HepG2 (cell line): ENCODE measurements around the gene JTB. TPM values are rescaled to one million over a fixed set of nuclear protein-coding genes. Genes with fewer than 3 reads are reported as not detected.

Experiments used
- ATAC-seq: fragments of 200-7000 bp; cut with Tn5 transposase; 3 replicates; pipeline ENCODE4 v1.9.1; 2020; ENCODE audit warnings: mild to moderate bottlenecking, moderate library complexity
- BruUV-seq: library from RNA; stranded (reverse); fragments of 400-500 nt; replicated peaks from 2 replicates; lab custom pipeline; 2021; lab: Mats Ljungman, UMichigan
- CTCF ChIA-PET: fragments of 300-600 bp; formaldehyde crosslinking; extraction: SDS; loops from one replicate; lab custom pipeline; 2021; ENCODE audit warnings: low total read pairs, inconsistent platforms, low intra/inter-chr PET ratio; lab: Yijun Ruan, JAX
- POLR2A ChIA-PET: fragments of 350-600 bp; sonication (Branson Sonifier 250); formaldehyde crosslinking; loops from one replicate; lab custom pipeline; 2020; ENCODE audit warnings: antibody characterized with exemption, inconsistent platforms; lab: Yijun Ruan, JAX
- DNase-seq: peaks from one replicate; pipeline ENCODE4 v3.0.0-alpha.2; 2015; ENCODE audit warnings: low spot score
- FAIRE-seq: peaks from 3 replicates; lab custom pipeline; 2011; peaks lifted over from hg19 to GRCh38; lab: Jason Lieb, UNC
- H2AFZ ChIP-seq: one replicate; pipeline ENCODE4 v1.6.1; 2011; ENCODE audit warnings: low read length, inconsistent platforms
- H3K27ac ChIP-seq: fragments of 300-600 bp; 3 replicates; pipeline ENCODE4 v1.8.0; 2011; ENCODE audit warnings: mixed run types, mild to moderate bottlenecking, mixed read lengths, low read length, inconsistent platforms; ENCODE audit not compliant: insufficient read depth; ENCODE audit errors: extremely low read length
- H3K27me3 ChIP-seq, 2 experiments: fragments of 200-600 bp in 1 of 2; 2 replicates in 1 of 2; 3 replicates in 1 of 2; pipeline versions ENCODE4 v1.6.0 to v1.8.0; 2011; ENCODE audit warnings: low read length in 2 of 2, mild to moderate bottlenecking in 2 of 2, moderate library complexity in 2 of 2, inconsistent platforms in 1 of 2; ENCODE audit not compliant: insufficient read depth in 2 of 2, control insufficient read depth in 1 of 2
- H3K36me3 ChIP-seq, 2 experiments: fragments of 200-600 bp in 1 of 2; replicated peaks in 1 of 2; 2 replicates in 1 of 2; 3 replicates in 1 of 2; pipeline versions ENCODE4 v1.5.1 to v1.8.0; 2011; ENCODE audit warnings: low read length in 2 of 2, inconsistent platforms in 1 of 2; ENCODE audit not compliant: insufficient read depth in 2 of 2, control insufficient read depth in 1 of 2
- H3K4me1 ChIP-seq: 2 replicates; pipeline ENCODE4 v1.5.1; 2012; ENCODE audit warnings: low read length, inconsistent platforms; ENCODE audit not compliant: insufficient read depth
- H3K4me2 ChIP-seq: 2 replicates; pipeline ENCODE4 v1.6.0; 2011; ENCODE audit warnings: low read depth, low read length, inconsistent platforms
- H3K4me3 ChIP-seq, 3 experiments: fragments of 200-600 bp in 1 of 3; sonication (generic), shearing (Covaris generic) in 1 of 3; replicated peaks in 1 of 3; 2 replicates each; pipeline ENCODE4 v1.5.1; 2011 to 2016; ENCODE audit warnings: low read length in 3 of 3, inconsistent platforms in 2 of 3, low read depth in 2 of 3, mild to moderate bottlenecking in 2 of 3, control low read depth in 1 of 3, mixed read lengths in 1 of 3; ENCODE audit not compliant: insufficient read depth in 1 of 3
- H3K79me2 ChIP-seq: one replicate; pipeline ENCODE4 v1.6.1; 2011; ENCODE audit warnings: low read length, inconsistent platforms; ENCODE audit not compliant: insufficient read depth
- H3K9ac ChIP-seq: 2 replicates; pipeline ENCODE4 v1.6.0; 2011; ENCODE audit warnings: mild to moderate bottlenecking, low read depth, low read length, inconsistent platforms; ENCODE audit not compliant: insufficient read depth
- H3K9me3 ChIP-seq: 2 replicates; pipeline ENCODE4 v1.5.1; 2012; ENCODE audit warnings: mild to moderate bottlenecking, low read length
- H4K20me1 ChIP-seq: 2 replicates; pipeline ENCODE4 v1.6.0; 2011; ENCODE audit warnings: inconsistent platforms, mild to moderate bottlenecking, low read length, moderate library complexity; ENCODE audit not compliant: insufficient read depth
- BORCS8-MEF2B ChIP-seq: sonication (generic); formaldehyde crosslinking; IDR thresholded peaks from 2 replicates; pipeline ENCODE4 v1.8.0; 2022; ENCODE audit warnings: mild to moderate bottlenecking, missing genetic modification reagents
- ERF ChIP-seq: IDR thresholded peaks from 2 replicates; pipeline ENCODE4 v1.6.1; 2018; ENCODE audit warnings: missing biosample characterization, missing genetic modification reagents
- FOXO1 ChIP-seq: sonication (generic); formaldehyde crosslinking; IDR thresholded peaks from 2 replicates; pipeline ENCODE4 v1.4.0; 2020; ENCODE audit warnings: missing genetic modification reagents
- GTF3A ChIP-seq: sonication (generic); formaldehyde crosslinking; conservative IDR thresholded peaks from 2 replicates; pipeline ENCODE4 v1.4.0; 2020; ENCODE audit warnings: mild to moderate bottlenecking, missing genetic modification reagents
- HDAC1 ChIP-seq: sonication (generic); formaldehyde crosslinking; IDR thresholded peaks from 2 replicates; pipeline ENCODE4 v1.5.1; 2020; ENCODE audit warnings: mild to moderate bottlenecking, missing genetic modification reagents
- HMG20A ChIP-seq: IDR thresholded peaks from 2 replicates; pipeline ENCODE4 v1.6.1; 2016; ENCODE audit warnings: borderline replicate concordance
- HNRNPL ChIP-seq: fragments of 200-400 bp; formaldehyde crosslinking; IDR thresholded peaks from 2 replicates; pipeline ENCODE4 v1.6.1; 2017; ENCODE audit warnings: mild to moderate bottlenecking, low read depth, low read length
- KDM5B ChIP-seq: sonication (generic); formaldehyde crosslinking; IDR thresholded peaks from 2 replicates; pipeline ENCODE4 v1.4.0; 2020; ENCODE audit warnings: missing genetic modification reagents, mild to moderate bottlenecking, borderline replicate concordance
- NR2F2 ChIP-seq: IDR thresholded peaks from 2 replicates; pipeline ENCODE4 v1.6.1; 2012; ENCODE audit warnings: low read depth, inconsistent platforms, borderline replicate concordance
- RELA ChIP-seq: sonication (generic); formaldehyde crosslinking; IDR thresholded peaks from 2 replicates; pipeline ENCODE4 v1.4.0; 2020; ENCODE audit warnings: missing genetic modification reagents
- SNRNP70 ChIP-seq: fragments of 200-400 bp; formaldehyde crosslinking; IDR thresholded peaks from 2 replicates; pipeline ENCODE4 v1.6.1; 2017; ENCODE audit warnings: mild to moderate bottlenecking, low read depth, low read length, moderate library complexity
- YEATS4 ChIP-seq: sonication (generic); formaldehyde crosslinking; IDR thresholded peaks from 2 replicates; pipeline ENCODE4 v1.4.0; 2020; ENCODE audit warnings: missing genetic modification reagents, borderline replicate concordance
- ZNF282 ChIP-seq: fragments of 450-650 bp; IDR thresholded peaks from 2 replicates; pipeline ENCODE4 v1.6.1; 2018; ENCODE audit not compliant: partially characterized antibody
- ZNF670 ChIP-seq: sonication (generic); formaldehyde crosslinking; IDR thresholded peaks from 2 replicates; pipeline ENCODE4 v1.8.0; 2022; ENCODE audit warnings: mild to moderate bottlenecking, missing genetic modification reagents, borderline replicate concordance
- ZNF781 ChIP-seq: sonication (generic); formaldehyde crosslinking; IDR thresholded peaks from 2 replicates; pipeline ENCODE4 v1.5.1; 2020; ENCODE audit warnings: borderline replicate concordance, mild to moderate bottlenecking, missing genetic modification reagents; ENCODE audit errors: not compliant biosample characterization
- ZNF83 ChIP-seq: sonication (generic); formaldehyde crosslinking; IDR thresholded peaks from 2 replicates; pipeline ENCODE4 v1.4.0; 2020; ENCODE audit warnings: missing genetic modification reagents, mild to moderate bottlenecking, borderline replicate concordance
- ZNF879 ChIP-seq: sonication (generic); formaldehyde crosslinking; IDR thresholded peaks from 2 replicates; pipeline ENCODE4 v1.8.1; 2023; ENCODE audit warnings: missing genetic modification reagents
- WGBS: methylation state at CpG from one replicate; pipeline ENCODE4 v1.1.6; 2017; ENCODE audit warnings: low lambda C conversion rate; 5-methylcytosine and 5-hydroxymethylcytosine counted together
- in situ Hi-C: cut with HindIII; loops from 2 replicates; pipeline ENCODE4 v1.10.0; 2017; ENCODE audit warnings: low pct_unique_long_range_greater_than_20kb; ENCODE audit not compliant: extremely low pct_ligation_motif_present
- intact Hi-C: fragments of 100-400 bp; cut with micrococcal nuclease; formaldehyde crosslinking; loops from one replicate; pipeline ENCODE4 v1.10.0; 2022; ENCODE audit not compliant: unreplicated experiment
- polyA plus RNA-seq, 8 experiments: library from polyadenylated mRNA; depleted of rRNA in 3 of 8; stranded (reverse) in 7 of 8; unstranded in 1 of 8; fragments of >200 nt; fragmentation: Illumina TruSeq in 4 of 8; extraction: Trizol in 4 of 8; gene quantifications; 2 replicates each; pipeline versions ENCODE4 v1.2.1 to v1.2.3, GENCODE V29; 2011 to 2016; ENCODE audit warnings: low read depth in 4 of 8, missing spikeins in 1 of 8, mixed read lengths in 1 of 8; ENCODE audit not compliant: insufficient read depth in 1 of 8
- total RNA-seq, 5 experiments: library from RNA; depleted of rRNA; stranded (reverse); fragments of >200 nt; fragmentation: Illumina TruSeq; extraction: Trizol; gene quantifications; 2 replicates each; pipeline ENCODE4 v1.2.3, GENCODE V29; 2016; ENCODE audit warnings: low read depth in 1 of 5
- TF ChIP-seq, protein P1 (sequence below): IDR thresholded peaks from 2 replicates; pipeline ENCODE4 v1.6.1; 2016; ENCODE audit warnings: missing genetic modification reagents, missing compliant biosample characterization
- TF ChIP-seq, protein P2 (sequence below): sonication (generic); formaldehyde crosslinking; IDR thresholded peaks from 2 replicates; pipeline ENCODE4 v1.5.1; 2020; ENCODE audit warnings: mild to moderate bottlenecking, missing genetic modification reagents, moderate library complexity
- TF ChIP-seq, protein P3 (sequence below): IDR thresholded peaks from 2 replicates; pipeline ENCODE4 v1.6.1; 2016; ENCODE audit warnings: mild to moderate bottlenecking, missing biosample characterization, missing genetic modification reagents

JTB gene
- total and polyA plus RNA-seq, 2 of the 13 experiments (the other 11 are each of a cell fraction or from before 2014, with no cell fraction given): 96.7 to 99.2 TPM

DNA sequence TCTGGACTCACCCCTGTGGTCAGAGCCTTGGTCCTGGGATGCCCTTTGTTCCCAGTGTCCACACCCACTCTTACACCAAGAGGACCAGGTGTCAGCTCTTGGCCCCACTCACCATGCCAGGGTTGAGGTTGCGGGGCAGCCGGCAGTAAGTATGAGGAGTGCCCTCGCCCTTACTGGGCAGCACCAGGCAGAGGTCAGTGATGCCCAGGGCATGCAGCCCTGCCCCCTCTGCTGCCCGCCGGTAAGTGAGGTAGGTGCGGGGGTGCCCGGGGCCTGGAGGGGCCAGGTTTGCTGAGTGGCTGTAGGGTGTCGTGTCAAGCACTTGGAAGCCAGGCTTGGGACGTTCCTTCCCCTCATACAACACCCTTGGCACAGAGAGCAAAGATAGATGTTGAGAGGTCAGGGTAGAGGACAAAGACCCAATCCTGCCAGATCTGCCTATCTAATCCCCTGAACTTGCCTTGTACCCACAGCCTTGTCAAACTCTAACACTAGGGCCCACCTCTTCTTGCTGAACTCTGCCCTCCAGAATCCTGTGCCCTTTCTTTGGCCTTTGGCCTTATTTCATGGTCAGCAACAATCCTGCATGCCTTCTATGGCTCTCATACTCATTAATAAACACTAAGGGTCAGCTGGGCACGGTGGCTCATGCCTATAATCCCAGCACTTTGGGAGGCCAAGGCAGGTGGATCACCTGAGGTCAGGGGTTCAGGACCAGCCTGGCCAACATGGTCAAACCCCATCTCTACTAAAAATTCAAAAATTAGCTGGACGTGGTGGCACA, 34.5 kb downstream of the JTB start:
- peaks cover 40% of the 10 kb centered on the region for H3K4me1 ChIP-seq
- POLR2A ChIA-PET: interaction anchor here (2.4 to 5.3 kb wide), 3 partner anchors 19 to 24 kb away, joined by 20 to 43 read pairs (median 41); partner anchors contain the start of genes CREB3L4, GATAD2B and SLC39A1
- intact Hi-C loops: no loop called here
- H3K4me3 ChIP-seq: no peak overlapping the region
- no peak for ATAC-seq
- H4K20me1 ChIP-seq: no peaks in the 10 kb centered on the region
- no peaks in the 10 kb centered on the region for H3K9me3 ChIP-seq
- DNase-seq: no peak
- H3K36me3 ChIP-seq: peaks cover 7 to 36% of the 10 kb centered on the region in 2 experiments; a peak in 4 of 5 replicates
- no peaks in the 10 kb centered on the region for H3K27me3 ChIP-seq
- peak overlapping the region; percentile 19 for H3K27ac ChIP-seq
- H3K9ac ChIP-seq: no peak overlapping the region
- H2AFZ ChIP-seq: no peak overlapping the region
- FAIRE-seq: no peak
- no peak overlapping the region for H3K4me2 ChIP-seq
- in situ Hi-C loops: loop anchor here (10.0 kb wide), 1 partner anchor 118 kb away; no protein-coding TSS in a partner anchor
- H3K79me2 ChIP-seq: peaks cover 11% of the 10 kb centered on the region
- 85% methylated on average over 6 of the region's 11 CpGs for WGBS
- CTCF ChIA-PET: no interaction called here
- BruUV-seq: no TSS peak
- TF ChIP-seq SNRNP70 (no peak), HMG20A (CRISPR knock-in tag) (no peak), ZNF670 (CRISPR knock-in tag) (no peak), FOXO1 (CRISPR knock-in tag) (no peak), HDAC1 (CRISPR knock-in tag) (no peak), KDM5B (CRISPR knock-in tag) (no peak), HNRNPL (0 out of 2 replicates have a peak, but pooled peaks have one; percentile 43), RELA (no peak), ZNF282 (no peak), NR2F2 (no peak), ZNF879 (CRISPR knock-in tag) (no peak), ZNF781 (CRISPR knock-in tag) (no peak), YEATS4 (no peak), GTF3A (CRISPR knock-in tag) (no peak), ZNF83 (CRISPR knock-in tag) (no peak), BORCS8-MEF2B (CRISPR knock-in tag) (no peak), ERF (CRISPR knock-in tag) (no peak)
- TF ChIP-seq, protein P1, sequence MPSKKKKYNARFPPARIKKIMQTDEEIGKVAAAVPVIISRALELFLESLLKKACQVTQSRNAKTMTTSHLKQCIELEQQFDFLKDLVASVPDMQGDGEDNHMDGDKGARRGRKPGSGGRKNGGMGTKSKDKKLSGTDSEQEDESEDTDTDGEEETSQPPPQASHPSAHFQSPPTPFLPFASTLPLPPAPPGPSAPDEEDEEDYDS: no peak
- TF ChIP-seq, protein P2, sequence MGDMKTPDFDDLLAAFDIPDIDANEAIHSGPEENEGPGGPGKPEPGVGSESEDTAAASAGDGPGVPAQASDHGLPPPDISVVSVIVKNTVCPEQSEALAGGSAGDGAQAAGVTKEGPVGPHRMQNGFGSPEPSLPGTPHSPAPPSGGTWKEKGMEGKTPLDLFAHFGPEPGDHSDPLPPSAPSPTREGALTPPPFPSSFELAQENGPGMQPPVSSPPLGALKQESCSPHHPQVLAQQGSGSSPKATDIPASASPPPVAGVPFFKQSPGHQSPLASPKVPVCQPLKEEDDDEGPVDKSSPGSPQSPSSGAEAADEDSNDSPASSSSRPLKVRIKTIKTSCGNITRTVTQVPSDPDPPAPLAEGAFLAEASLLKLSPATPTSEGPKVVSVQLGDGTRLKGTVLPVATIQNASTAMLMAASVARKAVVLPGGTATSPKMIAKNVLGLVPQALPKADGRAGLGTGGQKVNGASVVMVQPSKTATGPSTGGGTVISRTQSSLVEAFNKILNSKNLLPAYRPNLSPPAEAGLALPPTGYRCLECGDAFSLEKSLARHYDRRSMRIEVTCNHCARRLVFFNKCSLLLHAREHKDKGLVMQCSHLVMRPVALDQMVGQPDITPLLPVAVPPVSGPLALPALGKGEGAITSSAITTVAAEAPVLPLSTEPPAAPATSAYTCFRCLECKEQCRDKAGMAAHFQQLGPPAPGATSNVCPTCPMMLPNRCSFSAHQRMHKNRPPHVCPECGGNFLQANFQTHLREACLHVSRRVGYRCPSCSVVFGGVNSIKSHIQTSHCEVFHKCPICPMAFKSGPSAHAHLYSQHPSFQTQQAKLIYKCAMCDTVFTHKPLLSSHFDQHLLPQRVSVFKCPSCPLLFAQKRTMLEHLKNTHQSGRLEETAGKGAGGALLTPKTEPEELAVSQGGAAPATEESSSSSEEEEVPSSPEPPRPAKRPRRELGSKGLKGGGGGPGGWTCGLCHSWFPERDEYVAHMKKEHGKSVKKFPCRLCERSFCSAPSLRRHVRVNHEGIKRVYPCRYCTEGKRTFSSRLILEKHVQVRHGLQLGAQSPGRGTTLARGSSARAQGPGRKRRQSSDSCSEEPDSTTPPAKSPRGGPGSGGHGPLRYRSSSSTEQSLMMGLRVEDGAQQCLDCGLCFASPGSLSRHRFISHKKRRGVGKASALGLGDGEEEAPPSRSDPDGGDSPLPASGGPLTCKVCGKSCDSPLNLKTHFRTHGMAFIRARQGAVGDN (CRISPR knock-in tag): peak; percentile 32; the same call in 1 of the 2 replicates
- TF ChIP-seq, protein P3, sequence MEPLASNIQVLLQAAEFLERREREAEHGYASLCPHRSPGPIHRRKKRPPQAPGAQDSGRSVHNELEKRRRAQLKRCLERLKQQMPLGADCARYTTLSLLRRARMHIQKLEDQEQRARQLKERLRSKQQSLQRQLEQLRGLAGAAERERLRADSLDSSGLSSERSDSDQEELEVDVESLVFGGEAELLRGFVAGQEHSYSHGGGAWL (CRISPR knock-in tag): no peak
